ELR (cell line): ENCODE results near the gene ARF3.

Source experiments
- DNase-seq: peaks from one replicate; pipeline ENCODE4 v3.0.0-alpha.2; 2015; ENCODE audit warnings: low read depth

Gene ARF3

GRCh38 chr12:48981757-48982157 is 24.5 kb upstream of the ARF3 start:
- no peak for DNase-seq

GRCh38 chr12:48980953-48981756 is 23.9 kb upstream of the ARF3 start:
- DNase-seq, result peak; percentile 37

- peak; percentile 37 for DNase-seq
Observed at GRCh38 chr12:48980389-48980952, 23.2 kb upstream of the ARF3 start.

GRCh38 chr12:48979602-48980388 is 22.5 kb upstream of the ARF3 start:
- DNase-seq, result no peak

GRCh38 chr12:48978741-48979601 is 21.7 kb upstream of the ARF3 start:
- DNase-seq, result no peak

- DNase-seq, result no peak
Observed at GRCh38 chr12:48978291-48978740, 21.0 kb upstream of the ARF3 start, which contains the start of gene WNT1. TSS of gene WNT1 (plus strand) at chr12:48978322. CDS start at chr12:48978651, 329 bp downstream.

GRCh38 chr12:48977290-48978281 is 20.3 kb upstream of the ARF3 start:
- DNase-seq, result peak; percentile 78

- peak; percentile 47 for DNase-seq
Observed at GRCh38 chr12:48973941-48974673, 16.8 kb upstream of the ARF3 start.

- no peak for DNase-seq
Observed at GRCh38 chr12:48973531-48973930, 16.2 kb upstream of the ARF3 start.

GRCh38 chr12:48972952-48973483 is 15.7 kb upstream of the ARF3 start:
- no peak for DNase-seq

GRCh38 chr12:48972213-48972951 is 15.1 kb upstream of the ARF3 start:
- peak; percentile 82 for DNase-seq

- DNase-seq, result no peak
Observed at GRCh38 chr12:48970702-48971334, 13.5 kb upstream of the ARF3 start.

- no peak for DNase-seq
Observed at GRCh38 chr12:48969833-48970701, 12.8 kb upstream of the ARF3 start.

- no peak for DNase-seq
Observed at GRCh38 chr12:48969160-48969771, 12.0 kb upstream of the ARF3 start.

- DNase-seq, result no peak
Observed at GRCh38 chr12:48968467-48968866, 11.2 kb upstream of the ARF3 start.

- no peak for DNase-seq
Observed at GRCh38 chr12:48967991-48968390, 10.7 kb upstream of the ARF3 start.
